ENCODE data around the gene KRT10. TPM values are rescaled to one million over a fixed set of nuclear protein-coding genes. Genes with fewer than 3 reads are reported as not detected.

The KRT10 gene
- polyA plus RNA-seq, 4 donors: 18.7 to 51.3 (median 36.8) TPM

DNA sequence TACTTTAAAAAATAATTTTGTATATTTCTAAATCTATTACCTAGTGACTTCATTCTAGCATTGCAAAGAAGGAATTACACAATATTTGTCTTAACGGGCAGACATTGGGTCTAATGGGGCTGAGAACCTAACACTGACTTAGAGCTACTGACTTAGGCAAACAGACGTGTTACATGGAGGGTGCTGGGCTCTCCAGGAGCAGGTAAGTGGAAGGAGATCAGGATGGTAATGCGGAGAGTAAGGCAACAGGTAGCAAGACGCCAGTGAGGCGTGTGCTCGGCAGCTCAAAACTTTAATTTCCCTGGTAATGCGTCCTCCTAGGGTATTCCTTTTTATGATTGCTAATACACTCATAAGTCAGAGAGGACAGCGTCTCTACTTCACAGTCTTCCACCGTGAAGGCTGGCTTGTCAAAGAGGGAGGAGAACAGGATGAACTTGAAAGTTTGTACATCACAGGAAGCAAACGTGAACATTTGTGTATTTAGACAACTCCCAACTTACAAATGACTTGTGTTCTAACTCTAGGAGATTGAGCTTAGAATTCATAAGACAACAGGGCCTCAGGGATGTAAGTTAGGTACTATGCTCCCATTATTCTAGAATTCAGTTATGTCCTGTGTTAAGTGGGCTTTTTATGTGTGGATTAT lies 27.3 kb downstream of the KRT10 start:
- no peak overlapping the region for H3K4me3 ChIP-seq (ENCODE audit: low read depth in 1 of 3, low read length in 3 of 3)
- H3K9me3 ChIP-seq (ENCODE audit: control insufficient read depth in 2 of 2, insufficient read depth in 1 of 2, low read depth in 1 of 2, low read length in 1 of 2): no peaks in the 10 kb centered on the region
- DNase-seq (no peak), FAIRE-seq (no peak)
- peaks cover 0 to 31% (median 4%) of the 10 kb centered on the region in 3 donors for H3K27me3 ChIP-seq (ENCODE audit: control insufficient read depth in 3 of 3, insufficient read depth in 3 of 3, low read length in 3 of 3)
- H3K27ac ChIP-seq (ENCODE audit: low read depth in 1 of 3, low read length in 2 of 3): no peak overlapping the region
- H3K36me3 ChIP-seq (ENCODE audit: control insufficient read depth in 3 of 3, insufficient read depth in 2 of 3, low read depth in 1 of 3, low read length in 3 of 3): no peaks in the 10 kb centered on the region
- WGBS, 3 donors: 72 to 80% (median 77%) methylated on average over 10 of the region's 10 CpGs
- H3K4me1 ChIP-seq (ENCODE audit: control insufficient read depth in 3 of 3, insufficient read depth in 2 of 3, low read depth in 1 of 3, low read length in 2 of 3): no peaks in the 10 kb centered on the region

DNA sequence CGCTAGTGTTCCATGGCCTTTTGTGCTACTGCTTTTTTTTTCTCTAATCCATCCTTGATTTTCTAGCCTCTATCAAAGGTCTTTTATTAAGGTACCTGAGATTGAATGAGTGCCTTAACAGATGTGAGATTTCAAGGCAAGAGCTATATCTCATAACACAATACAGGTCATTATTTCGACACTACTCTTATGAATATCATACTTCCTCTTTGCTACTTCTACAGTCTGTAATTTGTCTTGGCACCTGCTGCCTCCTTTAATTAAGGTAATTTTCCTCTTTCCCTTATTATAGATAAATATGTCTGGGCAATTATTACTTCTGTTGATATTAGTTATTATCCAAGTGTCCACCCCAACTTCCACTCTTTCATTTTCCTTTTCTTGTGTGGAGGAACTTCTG lies 27.9 kb downstream of the KRT10 start:
- no peak overlapping the region for H3K27ac ChIP-seq (ENCODE audit: low read depth in 1 of 3, low read length in 2 of 3)
- peaks cover 0 to 29% (median 2%) of the 10 kb centered on the region in 3 donors for H3K27me3 ChIP-seq (ENCODE audit: control insufficient read depth in 3 of 3, insufficient read depth in 3 of 3, low read length in 3 of 3)
- no peaks in the 10 kb centered on the region for H3K4me1 ChIP-seq (ENCODE audit: control insufficient read depth in 3 of 3, insufficient read depth in 2 of 3, low read depth in 1 of 3, low read length in 2 of 3)
- no peak overlapping the region for H3K4me3 ChIP-seq (ENCODE audit: low read depth in 1 of 3, low read length in 3 of 3)
- H3K9me3 ChIP-seq (ENCODE audit: control insufficient read depth in 2 of 2, insufficient read depth in 1 of 2, low read depth in 1 of 2, low read length in 1 of 2): no peaks in the 10 kb centered on the region
- WGBS, 3 donors: 52 to 67% (median 53%) methylated on average over 2 of the region's 2 CpGs
- FAIRE-seq (no peak), DNase-seq (no peak)
- H3K36me3 ChIP-seq (ENCODE audit: control insufficient read depth in 3 of 3, insufficient read depth in 2 of 3, low read depth in 1 of 3, low read length in 3 of 3): no peaks in the 10 kb centered on the region

DNA sequence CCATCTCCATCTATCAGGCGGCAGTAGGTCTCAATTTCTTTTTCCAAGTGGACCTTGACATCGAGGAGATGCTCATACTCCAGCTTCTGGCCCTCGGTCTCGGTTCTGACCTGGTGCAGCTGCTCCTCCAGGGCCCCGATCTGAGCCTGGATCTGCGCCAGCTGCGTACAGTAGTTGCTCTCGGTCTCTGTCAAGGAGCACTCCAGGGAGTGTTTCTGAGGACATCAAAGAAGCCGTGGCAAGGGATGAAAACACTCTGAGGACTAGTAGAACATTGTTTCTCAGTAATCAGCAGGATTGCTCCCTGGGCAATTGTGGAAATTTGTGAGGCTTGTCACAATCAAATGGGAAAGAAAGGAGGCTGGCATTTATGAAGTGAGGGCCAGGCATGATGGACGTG lies 28.6 kb downstream of the KRT10 start:
- no peak overlapping the region for H3K27ac ChIP-seq (ENCODE audit: low read depth in 1 of 3, low read length in 2 of 3)
- WGBS, 3 donors: 15 to 59% (median 54%) methylated on average over 10 of the region's 10 CpGs
- peaks cover 0 to 27% (median 0%) of the 10 kb centered on the region in 3 donors for H3K27me3 ChIP-seq (ENCODE audit: control insufficient read depth in 3 of 3, insufficient read depth in 3 of 3, low read length in 3 of 3)
- DNase-seq (peak in 1 of 2 donors; percentile 2), FAIRE-seq (no peak)
- no peaks in the 10 kb centered on the region for H3K9me3 ChIP-seq (ENCODE audit: control insufficient read depth in 2 of 2, insufficient read depth in 1 of 2, low read depth in 1 of 2, low read length in 1 of 2)
- no peak overlapping the region for H3K4me3 ChIP-seq (ENCODE audit: low read depth in 1 of 3, low read length in 3 of 3)
- no peaks in the 10 kb centered on the region for H3K36me3 ChIP-seq (ENCODE audit: control insufficient read depth in 3 of 3, insufficient read depth in 2 of 3, low read depth in 1 of 3, low read length in 3 of 3)
- H3K4me1 ChIP-seq (ENCODE audit: control insufficient read depth in 3 of 3, insufficient read depth in 2 of 3, low read depth in 1 of 3, low read length in 2 of 3): no peaks in the 10 kb centered on the region

DNA sequence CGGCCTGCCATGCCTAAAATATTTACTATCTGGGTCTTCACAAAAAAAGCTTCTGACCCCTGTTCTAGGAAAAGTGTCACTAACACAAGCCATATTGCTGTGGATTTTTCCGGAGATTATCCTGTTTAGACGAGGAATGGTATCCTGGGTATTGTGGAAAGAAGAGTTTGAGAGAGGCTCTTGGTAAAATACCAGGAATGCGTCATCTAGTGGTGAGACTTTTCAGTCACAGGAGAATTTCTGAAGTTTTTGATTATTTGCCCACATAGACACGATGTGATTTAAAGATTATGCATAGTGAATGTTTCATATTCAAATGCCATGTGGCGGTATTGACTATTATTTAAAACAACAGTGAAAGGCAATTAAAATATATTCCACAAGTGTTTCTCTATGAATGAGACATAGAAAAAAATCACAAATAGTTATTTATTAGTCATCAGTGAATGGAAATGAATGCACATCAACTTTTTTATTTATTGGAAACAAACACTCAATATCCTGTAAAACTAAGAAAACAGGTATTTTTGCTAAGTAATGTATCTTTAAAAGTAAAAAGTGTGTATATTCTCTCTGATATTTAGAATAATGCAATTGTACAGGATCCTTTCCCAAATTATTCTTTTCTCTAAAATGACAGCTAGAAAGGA lies 30.5 kb downstream of the KRT10 start:
- Histone ChIP-seq H3K27ac (ENCODE audit: low read depth in 1 of 3, low read length in 2 of 3) (no peak overlapping the region), H3K36me3 (ENCODE audit: control insufficient read depth in 3 of 3, insufficient read depth in 2 of 3, low read depth in 1 of 3, low read length in 3 of 3) (no peaks in the 10 kb centered on the region), H3K9me3 (ENCODE audit: control insufficient read depth in 2 of 2, insufficient read depth in 1 of 2, low read depth in 1 of 2, low read length in 1 of 2) (no peaks in the 10 kb centered on the region), H3K27me3 (ENCODE audit: control insufficient read depth in 3 of 3, insufficient read depth in 3 of 3, low read length in 3 of 3) (peaks cover 0 to 20% (median 0%) of the 10 kb centered on the region in 3 donors), H3K4me3 (ENCODE audit: low read depth in 1 of 3, low read length in 3 of 3) (no peak overlapping the region), H3K4me1 (ENCODE audit: control insufficient read depth in 3 of 3, insufficient read depth in 2 of 3, low read depth in 1 of 3, low read length in 2 of 3) (no peaks in the 10 kb centered on the region)
- 33 to 46% (median 36%) methylated on average over 6 of the region's 6 CpGs for WGBS, 3 donors
- FAIRE-seq (no peak), DNase-seq (peak; percentile 18 to 40)

DNA sequence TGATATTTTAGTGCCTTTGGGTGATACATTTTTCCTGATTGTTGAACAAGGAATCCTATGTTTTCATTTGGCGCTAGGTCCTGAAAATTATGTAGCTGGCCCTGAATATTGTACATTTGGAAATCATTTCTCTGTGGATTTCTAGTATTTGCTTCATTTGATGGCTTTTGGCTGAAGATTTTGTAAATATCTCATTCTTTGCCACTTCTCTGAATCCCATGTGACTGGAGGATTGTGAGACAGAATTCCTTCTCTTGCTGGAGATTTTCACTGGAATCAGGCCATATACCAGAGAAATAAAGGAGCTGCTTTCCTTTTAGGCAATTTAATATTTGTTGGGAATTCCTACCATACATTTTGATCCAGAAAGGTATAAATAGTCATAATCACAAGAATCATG lies 31.3 kb downstream of the KRT10 start:
- H3K27ac ChIP-seq (ENCODE audit: low read depth in 1 of 3, low read length in 2 of 3): no peak overlapping the region
- FAIRE-seq: no peak
- H3K9me3 ChIP-seq (ENCODE audit: control insufficient read depth in 2 of 2, insufficient read depth in 1 of 2, low read depth in 1 of 2, low read length in 1 of 2): no peaks in the 10 kb centered on the region
- no peak overlapping the region for H3K4me3 ChIP-seq (ENCODE audit: low read depth in 1 of 3, low read length in 3 of 3)
- no peak for DNase-seq
- peaks cover 0 to 12% (median 0%) of the 10 kb centered on the region in 3 donors for H3K27me3 ChIP-seq (ENCODE audit: control insufficient read depth in 3 of 3, insufficient read depth in 3 of 3, low read length in 3 of 3)
- no peaks in the 10 kb centered on the region for H3K36me3 ChIP-seq (ENCODE audit: control insufficient read depth in 3 of 3, insufficient read depth in 2 of 3, low read depth in 1 of 3, low read length in 3 of 3)
- H3K4me1 ChIP-seq (ENCODE audit: control insufficient read depth in 3 of 3, insufficient read depth in 2 of 3, low read depth in 1 of 3, low read length in 2 of 3): no peaks in the 10 kb centered on the region
- 76 to 100% (median 88%) methylated on average over 1 of the region's 1 CpG for WGBS, 3 donors

DNA sequence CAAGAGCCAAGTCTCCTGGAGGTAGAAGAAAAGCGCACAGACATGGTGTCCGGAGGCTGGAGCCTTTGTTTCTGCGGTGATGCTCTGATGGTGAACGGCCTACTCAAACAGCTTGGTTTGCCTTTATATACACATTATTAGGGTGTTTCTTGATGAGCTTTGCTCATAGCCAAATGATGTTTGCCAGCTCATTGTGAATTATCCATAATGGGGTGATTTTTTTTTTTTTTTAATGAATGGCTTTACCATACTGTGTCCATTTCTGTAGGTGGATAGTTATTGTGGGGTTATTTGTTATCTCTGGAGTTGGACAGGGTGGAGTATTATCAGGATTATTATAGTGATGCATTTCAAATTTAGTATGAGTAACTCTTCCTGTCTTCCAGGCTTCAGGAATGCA lies 40.0 kb downstream of the KRT10 start, which contains the start of gene KRT27:
KRT27 (minus strand) TSS at position 101 of the 400 bp plus-strand sequence; CDS start at position 44, 57 bp downstream.
- Histone ChIP-seq H3K9me3 (ENCODE audit: control insufficient read depth in 2 of 2, insufficient read depth in 1 of 2, low read depth in 1 of 2, low read length in 1 of 2) (no peaks in the 10 kb centered on the region), H3K4me1 (ENCODE audit: control insufficient read depth in 3 of 3, insufficient read depth in 2 of 3, low read depth in 1 of 3, low read length in 2 of 3) (no peaks in the 10 kb centered on the region), H3K27ac (ENCODE audit: low read depth in 1 of 3, low read length in 2 of 3) (no peak within 1 kb of the TSS), H3K36me3 (ENCODE audit: control insufficient read depth in 3 of 3, insufficient read depth in 2 of 3, low read depth in 1 of 3, low read length in 3 of 3) (no peaks in the 10 kb centered on the region), H3K27me3 (ENCODE audit: control insufficient read depth in 3 of 3, insufficient read depth in 3 of 3, low read length in 3 of 3) (peaks cover 0 to 14% (median 7%) of the 10 kb centered on the region in 3 donors), H3K4me3 (ENCODE audit: low read depth in 1 of 3, low read length in 3 of 3) (no peak within 1 kb of the TSS)
- FAIRE-seq: no peak
- DNase-seq: no peak
- WGBS, 3 donors: 93 to 97% (median 95%) methylated on average over 4 of the region's 4 CpGs

DNA sequence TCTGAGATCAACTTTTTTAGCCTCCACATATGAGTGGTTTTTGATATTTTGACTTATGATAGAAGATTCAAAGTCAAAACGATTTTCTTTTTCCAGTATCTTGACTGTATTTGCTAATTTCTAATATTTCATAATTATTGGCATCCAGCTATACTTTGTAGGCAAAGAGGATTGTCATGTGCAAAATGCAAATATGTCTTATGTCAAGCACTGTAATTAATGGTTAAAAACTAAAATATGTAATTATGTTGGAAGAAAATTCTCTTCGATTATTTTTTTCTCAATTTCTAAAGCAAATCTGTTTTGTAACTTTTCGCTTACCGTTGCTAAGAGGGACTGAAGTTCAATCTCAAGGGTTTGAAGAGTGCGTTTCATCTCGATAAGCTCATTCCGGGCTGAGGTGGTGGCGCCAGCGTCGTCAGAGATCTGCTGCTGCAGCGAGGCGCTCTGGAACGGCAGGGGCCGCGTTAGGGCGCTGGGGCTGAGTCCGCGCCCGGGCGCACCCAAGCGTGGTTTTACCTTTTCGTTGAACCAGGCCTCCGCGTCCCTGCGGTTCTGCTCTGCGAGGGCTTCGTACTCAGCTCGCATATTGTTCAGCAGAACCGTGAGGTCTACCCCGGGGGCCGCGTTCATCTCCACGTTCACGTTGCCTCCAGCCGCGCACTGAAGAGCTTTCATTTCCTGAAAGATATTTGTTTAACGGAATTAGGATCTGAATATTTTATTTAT lies 43.1 kb downstream of the KRT10 start:
- FAIRE-seq (no peak), DNase-seq (peak; percentile 9 to 57)
- Histone ChIP-seq H3K27ac (ENCODE audit: low read depth in 1 of 3, low read length in 2 of 3) (no peak overlapping the region), H3K4me3 (ENCODE audit: low read depth in 1 of 3, low read length in 3 of 3) (no peak overlapping the region), H3K9me3 (ENCODE audit: control insufficient read depth in 2 of 2, insufficient read depth in 1 of 2, low read depth in 1 of 2, low read length in 1 of 2) (no peaks in the 10 kb centered on the region), H3K36me3 (ENCODE audit: control insufficient read depth in 3 of 3, insufficient read depth in 2 of 3, low read depth in 1 of 3, low read length in 3 of 3) (no peaks in the 10 kb centered on the region), H3K27me3 (ENCODE audit: control insufficient read depth in 3 of 3, insufficient read depth in 3 of 3, low read length in 3 of 3) (peaks cover 0 to 18% (median 9%) of the 10 kb centered on the region in 3 donors), H3K4me1 (ENCODE audit: control insufficient read depth in 3 of 3, insufficient read depth in 2 of 3, low read depth in 1 of 3, low read length in 2 of 3) (no peaks in the 10 kb centered on the region)
- WGBS, 3 donors: 15 to 28% (median 28%) methylated on average over 37 of the region's 37 CpGs

DNA sequence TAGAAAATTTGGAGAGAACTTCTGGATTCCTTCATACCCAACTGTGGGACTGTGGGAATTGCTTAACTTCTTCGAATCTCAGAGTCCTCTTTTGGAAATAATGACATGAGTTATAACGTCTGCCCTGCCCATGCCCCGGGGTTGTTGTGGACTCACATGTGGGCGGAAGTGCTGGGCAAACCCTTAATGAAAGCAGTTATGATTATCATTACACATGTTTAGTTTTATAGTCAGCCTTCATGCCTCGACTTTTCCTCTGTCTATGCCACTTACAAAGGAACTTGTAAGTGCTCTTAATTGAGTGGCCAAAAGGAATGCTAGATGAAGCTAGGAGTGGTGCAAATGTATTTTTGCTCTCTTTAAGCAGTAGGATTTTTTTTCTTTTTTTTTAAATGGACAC lies 44.0 kb downstream of the KRT10 start:
- no peak for FAIRE-seq

More for the DNA sequence above, 44.0 kb downstream of the KRT10 start:
- H3K27me3 ChIP-seq (ENCODE audit: control insufficient read depth in 3 of 3, insufficient read depth in 3 of 3, low read length in 3 of 3): peaks cover 0 to 18% (median 7%) of the 10 kb centered on the region in 3 donors
- DNase-seq: no peak
- WGBS, 3 donors: 50 to 72% (median 62%) methylated on average over 5 of the region's 5 CpGs
- H3K9me3 ChIP-seq (ENCODE audit: control insufficient read depth in 2 of 2, insufficient read depth in 1 of 2, low read depth in 1 of 2, low read length in 1 of 2): no peaks in the 10 kb centered on the region
- H3K4me1 ChIP-seq (ENCODE audit: control insufficient read depth in 3 of 3, insufficient read depth in 2 of 3, low read depth in 1 of 3, low read length in 2 of 3): no peaks in the 10 kb centered on the region
- no peak overlapping the region for H3K4me3 ChIP-seq (ENCODE audit: low read depth in 1 of 3, low read length in 3 of 3)
- no peak overlapping the region for H3K27ac ChIP-seq (ENCODE audit: low read depth in 1 of 3, low read length in 2 of 3)
- no peaks in the 10 kb centered on the region for H3K36me3 ChIP-seq (ENCODE audit: control insufficient read depth in 3 of 3, insufficient read depth in 2 of 3, low read depth in 1 of 3, low read length in 3 of 3)
